PC-9 (cell line): ENCODE results near the gene ZNF839. TPM values are rescaled to one million over a fixed set of nuclear protein-coding genes. Genes with fewer than 3 reads are reported as not detected.

ENCODE experiments used
- BruUV-seq: library from RNA; stranded (reverse); fragments of 400-500 nt; replicated peaks from 2 replicates; lab custom pipeline; 2021; lab: Mats Ljungman, UMichigan
- CTCF ChIA-PET: fragments of 300-600 bp; sonication (Branson Sonifier 250); formaldehyde crosslinking; loops from one replicate; lab custom pipeline; 2022; ENCODE audit warnings: antibody characterized with exemption; lab: Charles Lee
- POLR2A ChIA-PET: fragments of 300-600 bp; sonication (Branson Sonifier 250); formaldehyde crosslinking; loops from one replicate; lab custom pipeline; 2022; ENCODE audit warnings: antibody characterized with exemption; ENCODE audit not compliant: unreplicated experiment; lab: Charles Lee
- DNase-seq, 2 experiments: peaks; one replicate each; pipeline versions ENCODE4 v3.0.0 to v3.0.0-alpha.2; 2015 to 2022; ENCODE audit warnings: mixed read lengths in 1 of 2
- H2AFZ ChIP-seq: fragments of 200-600 bp; sonication (generic); 2 replicates; pipeline ENCODE4 v1.8.1; 2017; ENCODE audit warnings: antibody characterized with exemption
- H3F3A ChIP-seq: fragments of 200-600 bp; sonication (generic); 2 replicates; pipeline ENCODE4 v1.8.1; 2017; ENCODE audit warnings: antibody characterized with exemption, mild to moderate bottlenecking, low read depth; ENCODE audit not compliant: insufficient read depth
- H3K27ac ChIP-seq: fragments of 200-600 bp; sonication (generic); 2 replicates; pipeline ENCODE4 v1.6.1; 2016; ENCODE audit warnings: mixed run types
- H3K27me3 ChIP-seq: fragments of 200-600 bp; sonication (generic); 2 replicates; pipeline ENCODE4 v1.6.1; 2016; ENCODE audit warnings: low read depth, mixed run types; ENCODE audit not compliant: insufficient read depth
- H3K36me3 ChIP-seq: fragments of 200-600 bp; sonication (generic); 2 replicates; pipeline ENCODE4 v1.6.1; 2016; ENCODE audit warnings: low read depth, mixed run types
- H3K4me1 ChIP-seq: fragments of 200-600 bp; sonication (generic); replicated peaks from 2 replicates; pipeline ENCODE4 v1.6.1; 2016; ENCODE audit warnings: mixed run types; ENCODE audit not compliant: insufficient read depth
- H3K4me2 ChIP-seq: fragments of 200-600 bp; sonication (generic); 2 replicates; pipeline ENCODE4 v1.6.1; 2017; ENCODE audit warnings: mixed run types
- H3K4me3 ChIP-seq: fragments of 200-600 bp; sonication (generic); 2 replicates; pipeline ENCODE4 v1.6.1; 2016; ENCODE audit warnings: mixed run types
- H3K79me2 ChIP-seq: fragments of 200-600 bp; sonication (generic); 2 replicates; pipeline ENCODE4 v1.6.1; 2017; ENCODE audit warnings: low read depth, mixed run types
- H3K9me2 ChIP-seq: fragments of 200-600 bp; sonication (generic); 2 replicates; pipeline ENCODE4 v1.8.1; 2017; ENCODE audit warnings: mild to moderate bottlenecking; ENCODE audit not compliant: insufficient read depth
- H3K9me3 ChIP-seq: fragments of 200-600 bp; sonication (generic); 2 replicates; pipeline ENCODE4 v1.8.1; 2016; ENCODE audit warnings: low read depth; ENCODE audit not compliant: insufficient read depth
- H4K20me1 ChIP-seq: fragments of 200-600 bp; sonication (generic); 2 replicates; pipeline ENCODE4 v1.8.1; 2017; ENCODE audit not compliant: insufficient read depth
- CTCF ChIP-seq: fragments of 200-600 bp; sonication (generic); conservative IDR thresholded peaks from 2 replicates; pipeline ENCODE4 v1.6.1; 2017; ENCODE audit warnings: mixed run types, antibody characterized with exemption, mild to moderate bottlenecking, moderate library complexity
- EZH2 ChIP-seq: fragments of 200-600 bp; sonication (generic); IDR thresholded peaks from 2 replicates; pipeline ENCODE4 v1.8.0; 2017; ENCODE audit warnings: antibody characterized with exemption, low read depth
- intact Hi-C: fragments of 100-400 bp; cut with micrococcal nuclease; formaldehyde crosslinking; loops from one replicate; pipeline ENCODE4 v1.10.0; 2022; ENCODE audit not compliant: unreplicated experiment
- total RNA-seq: library from RNA; stranded (reverse); gene quantifications from 2 replicates; pipeline ENCODE4 v1.2.3, GENCODE V29; 2021

The ZNF839 gene
- total RNA-seq, 1 experiment from 2014 or later = 11.8 TPM

- Histone ChIP-seq H3K9me3 (peaks cover 4% of the 10 kb centered on the region; the same call in 1 of the 2 replicates), H2AFZ (peak overlapping the region; percentile 3; the same call in 1 of the 2 replicates), H3K4me3 (peak overlapping the region; percentile 26; the same call in 1 of the 2 replicates), H3K27me3 (no peaks in the 10 kb centered on the region), H3K27ac (peak overlapping the region; percentile 95), H3K9me2 (no peaks in the 10 kb centered on the region), H3K4me2 (peak overlapping the region; percentile 74), H3F3A (peaks cover 62% of the 10 kb centered on the region), H3K4me1 (peaks cover 82% of the 10 kb centered on the region), H3K36me3 (peaks cover 16% of the 10 kb centered on the region; the same call in 1 of the 2 replicates), H3K79me2 (peaks cover 13% of the 10 kb centered on the region; the same call in 1 of the 2 replicates), H4K20me1 (no peaks in the 10 kb centered on the region)
- peak; percentile 94 to 100 for DNase-seq
- CTCF ChIA-PET = no interaction called here
- intact Hi-C loops = loop anchor here (1.0 to 2.0 kb wide), 3 partner anchors 17 to 183 kb away; no protein-coding TSS in a partner anchor
- TF ChIP-seq CTCF (no peak), EZH2 (no peak)
- BruUV-seq = no TSS peak
- POLR2A ChIA-PET = interaction anchor here (0.6 kb wide), 1 partner anchor 26 kb away, joined by 5 read pairs; no protein-coding TSS in a partner anchor
Observed at GRCh38 chr14:102279688-102280348, 39.7 kb upstream of the ZNF839 start.

DNA sequence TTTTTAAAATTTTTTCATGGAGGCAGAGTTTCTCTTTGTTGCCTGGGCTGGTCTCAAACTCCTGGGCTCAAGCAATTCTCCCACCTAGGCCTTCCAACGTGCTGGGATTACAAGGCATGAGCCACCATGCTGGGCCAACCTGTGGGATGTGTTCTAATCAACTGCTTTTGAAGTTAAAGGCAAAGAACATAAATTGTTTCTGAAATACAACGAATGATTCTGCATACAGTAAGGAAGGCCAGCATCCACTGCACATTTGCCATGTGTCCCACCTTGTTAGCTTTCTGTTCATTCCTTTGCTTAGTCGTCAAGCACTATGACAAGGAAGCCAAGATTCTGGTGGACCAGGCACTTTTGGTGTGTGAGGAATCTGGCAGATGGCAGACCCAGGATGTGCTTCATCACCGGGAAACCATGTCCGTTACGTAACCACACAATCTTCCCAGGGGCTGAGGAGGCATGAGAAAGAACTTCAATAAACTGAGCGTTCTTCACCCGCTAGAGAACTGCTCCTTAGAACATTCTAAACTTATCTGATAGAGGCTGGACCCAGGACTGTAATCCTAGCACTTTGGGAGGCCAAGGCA, 39.1 kb upstream of the ZNF839 start:
- TSS peak; percentile 89 for BruUV-seq
- Histone ChIP-seq H3K9me3 (no peaks in the 10 kb centered on the region), H3K79me2 (peaks cover 17% of the 10 kb centered on the region; the same call in 1 of the 2 replicates), H4K20me1 (no peaks in the 10 kb centered on the region), H2AFZ (no peak overlapping the region), H3K27me3 (no peaks in the 10 kb centered on the region), H3K4me2 (peak overlapping the region; percentile 74), H3K4me1 (peaks cover 82% of the 10 kb centered on the region), H3F3A (peaks cover 62% of the 10 kb centered on the region), H3K36me3 (peaks cover 16% of the 10 kb centered on the region; the same call in 1 of the 2 replicates), H3K9me2 (no peaks in the 10 kb centered on the region), H3K27ac (peak overlapping the region; percentile 95), H3K4me3 (peak overlapping the region; percentile 26; the same call in 1 of the 2 replicates)
- POLR2A ChIA-PET = interaction anchor here (0.6 to 0.7 kb wide), 2 partner anchors 251 to 311 kb away, joined by 4 to 10 read pairs; no protein-coding TSS in a partner anchor
- intact Hi-C loops = loop anchor here (1.0 kb wide), 2 partner anchors 45 to 183 kb away; no protein-coding TSS in a partner anchor
- DNase-seq = peak; percentile 87 to 99
- CTCF ChIA-PET = interaction anchor here (0.6 kb wide), 1 partner anchor 11 kb away, joined by 3 read pairs; no protein-coding TSS in a partner anchor
- TF ChIP-seq EZH2 (no peak), CTCF (no peak)

GRCh38 chr14:102282751-102283465, 36.6 kb upstream of the ZNF839 start:
- POLR2A ChIA-PET = interaction anchor here (0.6 to 0.9 kb wide), 3 partner anchors 156 to 1185 kb away, joined by 3 to 8 read pairs (median 8); no protein-coding TSS in a partner anchor
- no peak overlapping the region for H3K4me2 ChIP-seq
- BruUV-seq = no TSS peak

More at GRCh38 chr14:102282751-102283465, 36.6 kb upstream of the ZNF839 start:
- intact Hi-C loops = no loop called here
- peaks cover 5% of the 10 kb centered on the region; the same call in 1 of the 2 replicates for H3K36me3 ChIP-seq
- peak overlapping the region; percentile 95 for H3K27ac ChIP-seq
- no peak overlapping the region for H2AFZ ChIP-seq
- no peaks in the 10 kb centered on the region for H3K9me2 ChIP-seq
- TF ChIP-seq EZH2 = no peak
- TF ChIP-seq CTCF = no peak
- no peaks in the 10 kb centered on the region for H3K27me3 ChIP-seq
- peaks cover 67% of the 10 kb centered on the region for H3K4me1 ChIP-seq
- CTCF ChIA-PET = interaction anchor here (0.6 kb wide), 1 partner anchor 221 kb away, joined by 5 read pairs; no protein-coding TSS in a partner anchor
- no peaks in the 10 kb centered on the region for H4K20me1 ChIP-seq
- H3K4me3 ChIP-seq = no peak overlapping the region
- peaks cover 53% of the 10 kb centered on the region for H3F3A ChIP-seq
- H3K9me3 ChIP-seq = no peaks in the 10 kb centered on the region
- no peak for DNase-seq
- H3K79me2 ChIP-seq = peaks cover 21% of the 10 kb centered on the region
